ENCODE results near the gene REPIN1. TPM values are rescaled to one million over a fixed set of nuclear protein-coding genes. Genes with fewer than 3 reads are reported as not detected.
A peak's percentile ranks its signal among the peaks of the same experiment; 100 is the strongest.

Gene REPIN1
- total and polyA plus RNA-seq, 9 of the 15 experiments (the other 6 are each of a cell fraction or from before 2014, with no cell fraction given), result 8.1 to 283 (median 94.3) TPM

DNA sequence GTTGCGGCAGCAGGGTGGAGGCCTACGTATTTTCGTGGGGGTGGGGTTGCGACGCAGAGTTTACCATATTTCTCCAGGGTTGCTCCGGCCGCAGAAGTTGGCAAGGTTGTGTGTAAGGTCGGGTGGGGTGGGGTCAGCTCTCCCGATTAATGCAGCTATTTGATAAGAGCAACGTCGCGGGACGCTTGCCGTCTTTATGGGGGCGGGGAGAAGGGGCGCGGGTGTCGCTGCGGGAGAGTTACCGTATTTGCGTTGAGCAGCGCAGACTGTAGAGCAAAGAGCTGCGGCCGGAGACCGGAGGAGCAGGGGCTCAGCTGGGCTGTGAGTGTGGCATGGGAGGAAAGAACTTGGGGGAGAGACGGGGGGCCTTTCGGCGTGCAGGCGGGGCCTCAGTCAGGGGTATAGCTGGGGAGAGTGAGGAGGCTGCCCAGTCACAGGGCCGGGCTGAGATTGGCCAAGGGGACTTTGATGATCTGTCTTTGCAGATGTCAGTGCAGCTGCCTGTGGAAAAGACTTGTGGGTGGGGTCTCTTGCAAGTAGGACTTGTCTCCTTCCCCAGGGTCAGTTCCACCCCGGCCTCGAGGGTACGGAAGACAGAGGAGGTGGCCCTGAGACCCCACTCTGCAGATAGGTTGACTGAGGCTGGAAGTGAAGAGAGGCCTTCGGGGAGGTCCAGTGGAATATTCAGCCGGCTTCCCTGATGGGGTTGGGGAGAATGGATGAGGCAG is 37.1 kb downstream of the REPIN1 start:
- ChIA-PET CTCF (ENCODE audit: low intra/inter-chr PET ratio) (interaction anchor here (0.9 kb wide), 1 partner anchor 13 kb away, joined by 3 read pairs; no protein-coding TSS in a partner anchor), POLR2A (interaction anchor here (0.6 to 1.7 kb wide), 12 partner anchors 8 to 87 kb away, joined by 3 to 5 read pairs (median 4); partner anchors contain the start of gene REPIN1)
- peak overlapping the region; percentile 65 for H3K4me3 ChIP-seq
- peak overlapping the region; percentile 91 to 94 for H3K9ac ChIP-seq (ENCODE audit: insufficient read depth in 1 of 2, low read depth in 2 of 2, low read length in 2 of 2)
- 3% methylated on average over 35 of the region's 35 CpGs for WGBS (ENCODE audit: insufficient coverage, low coverage, missing lambda C conversion rate)
- no peaks in the 10 kb centered on the region for H4K20me1 ChIP-seq (replicated peaks; ENCODE audit: control insufficient read depth, insufficient read depth, low read length)
- peaks cover 2% of the 10 kb centered on the region for H3K9me1 ChIP-seq (ENCODE audit: control insufficient read depth, insufficient read depth, low read length)
- H3K79me2 ChIP-seq (ENCODE audit: control insufficient read depth, insufficient read depth, low read length), result peaks cover 23% of the 10 kb centered on the region; the same call in 2 of the 3 replicates
- peak in 3 of 4 experiments; percentile 71 to 87 (median 87) for DNase-seq (ENCODE audit: extremely low read depth in 1 of 4, low spot score in 3 of 4)
- H3K27ac ChIP-seq (ENCODE audit: extremely low read depth, low read depth, low read length), result peak overlapping the region; percentile 95
- peak; percentile 44 for FAIRE-seq
- in situ Hi-C loops (cut with MboI) (no loop called here), intact Hi-C loops (cut with micrococcal nuclease) (loop anchor here (2.0 kb wide), 1 partner anchor 27 kb away; the partner anchor contains the start of gene ZNF775)
- no TSS peak for BruUV-seq (replicated peaks)
- peak overlapping the region; percentile 82 for H3K4me2 ChIP-seq (ENCODE audit: insufficient read depth, low read length)
- peaks cover 47 to 69% of the 10 kb centered on the region in 2 experiments for H3K4me1 ChIP-seq (replicated peaks in 1 of 2; ENCODE audit: control insufficient read depth in 2 of 2, insufficient read depth in 2 of 2, low read length in 2 of 2)
- H3K27me3 ChIP-seq (ENCODE audit: control insufficient read depth in 2 of 2, insufficient read depth in 2 of 2, low read length in 2 of 2), result no peaks in the 10 kb centered on the region
- H2AFZ ChIP-seq (ENCODE audit: low read depth, low read length), result peak overlapping the region; percentile 93
- ATAC-seq, result peak; percentile 59
- H3K9me3 ChIP-seq (replicated peaks; ENCODE audit: control insufficient read depth, insufficient read depth, low read depth, low read length), result no peaks in the 10 kb centered on the region
- peaks cover 13% of the 10 kb centered on the region; the same call in 1 of the 3 replicates for H3K36me3 ChIP-seq (ENCODE audit: control insufficient read depth, insufficient read depth, low read length)
- TF ChIP-seq TBL1XR1 (IDR thresholded peaks at IDR 0.05; ENCODE audit: low read length in 2 of 2) (no peak), HNRNPLL (IDR thresholded peaks at IDR 0.05; ENCODE audit: low read depth, low read length, poor library complexity, severe bottlenecking) (peak; percentile 76), KLF1 (tag; IDR thresholded peaks at IDR 0.05) (no peak), ETV1 (tag; conservative IDR thresholded peaks at IDR 0.05; ENCODE audit: low read depth) (no peak), EP400 (IDR thresholded peaks at IDR 0.05) (peak; percentile 5; the same call in 1 of the 2 replicates), CHD7 (IDR thresholded peaks at IDR 0.05; ENCODE audit: low read depth, low read length) (peak; percentile 98), EGR1 (conservative IDR thresholded peaks at IDR 0.05) (peak; percentile 49; the same call in 1 of the 2 replicates), MEF2D (tag; conservative IDR thresholded peaks at IDR 0.05; ENCODE audit: low read depth) (no peak)
- TF ChIP-seq, protein P1, sequence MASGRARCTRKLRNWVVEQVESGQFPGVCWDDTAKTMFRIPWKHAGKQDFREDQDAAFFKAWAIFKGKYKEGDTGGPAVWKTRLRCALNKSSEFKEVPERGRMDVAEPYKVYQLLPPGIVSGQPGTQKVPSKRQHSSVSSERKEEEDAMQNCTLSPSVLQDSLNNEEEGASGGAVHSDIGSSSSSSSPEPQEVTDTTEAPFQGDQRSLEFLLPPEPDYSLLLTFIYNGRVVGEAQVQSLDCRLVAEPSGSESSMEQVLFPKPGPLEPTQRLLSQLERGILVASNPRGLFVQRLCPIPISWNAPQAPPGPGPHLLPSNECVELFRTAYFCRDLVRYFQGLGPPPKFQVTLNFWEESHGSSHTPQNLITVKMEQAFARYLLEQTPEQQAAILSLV (tag; IDR thresholded peaks at IDR 0.05), result no peak

Data from K562 (cell line).